ENCODE results near the gene SPATA12. TPM values are rescaled to one million over a fixed set of nuclear protein-coding genes. Genes with fewer than 3 reads are reported as not detected.

The SPATA12 gene
- total RNA-seq, 1 experiment from 2014 or later = 0.22 TPM

DNA sequence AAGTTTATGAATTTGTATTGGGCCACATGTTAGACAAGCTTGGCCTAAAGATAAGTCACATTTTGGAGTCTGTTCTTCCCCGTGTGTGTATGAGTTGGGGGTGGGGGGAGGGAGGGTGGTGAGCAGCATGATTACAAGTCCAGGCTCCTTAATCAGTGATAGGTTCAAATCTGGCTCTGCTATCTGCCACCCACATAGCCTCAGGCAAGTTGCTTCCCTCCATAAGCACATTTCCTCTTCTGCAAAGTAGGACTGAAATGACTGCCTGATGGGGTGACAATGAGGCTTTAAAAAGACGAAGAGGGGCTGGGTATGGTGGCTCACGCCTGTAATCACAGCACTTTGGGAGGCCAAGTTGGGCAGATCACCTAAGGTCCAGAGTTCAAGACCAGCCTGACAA is 1.1 kb upstream of the SPATA12 start:
- no peak overlapping the region for H3K14ac ChIP-seq (ENCODE audit: insufficient read depth, low read length)
- no peak overlapping the region for H3K23ac ChIP-seq (ENCODE audit: insufficient read length, low read depth, low read length)
- H3K27me3 ChIP-seq (ENCODE audit: insufficient read depth, low read length) = no peaks in the 10 kb centered on the region
- H3T11ph ChIP-seq (ENCODE audit: low read length) = no peak overlapping the region
- WGBS (ENCODE audit: extremely low coverage, insufficient read length, low lambda C conversion rate) = no CpG with 5 or more reads among the region's 3 CpGs
- TF ChIP-seq, protein P1, sequence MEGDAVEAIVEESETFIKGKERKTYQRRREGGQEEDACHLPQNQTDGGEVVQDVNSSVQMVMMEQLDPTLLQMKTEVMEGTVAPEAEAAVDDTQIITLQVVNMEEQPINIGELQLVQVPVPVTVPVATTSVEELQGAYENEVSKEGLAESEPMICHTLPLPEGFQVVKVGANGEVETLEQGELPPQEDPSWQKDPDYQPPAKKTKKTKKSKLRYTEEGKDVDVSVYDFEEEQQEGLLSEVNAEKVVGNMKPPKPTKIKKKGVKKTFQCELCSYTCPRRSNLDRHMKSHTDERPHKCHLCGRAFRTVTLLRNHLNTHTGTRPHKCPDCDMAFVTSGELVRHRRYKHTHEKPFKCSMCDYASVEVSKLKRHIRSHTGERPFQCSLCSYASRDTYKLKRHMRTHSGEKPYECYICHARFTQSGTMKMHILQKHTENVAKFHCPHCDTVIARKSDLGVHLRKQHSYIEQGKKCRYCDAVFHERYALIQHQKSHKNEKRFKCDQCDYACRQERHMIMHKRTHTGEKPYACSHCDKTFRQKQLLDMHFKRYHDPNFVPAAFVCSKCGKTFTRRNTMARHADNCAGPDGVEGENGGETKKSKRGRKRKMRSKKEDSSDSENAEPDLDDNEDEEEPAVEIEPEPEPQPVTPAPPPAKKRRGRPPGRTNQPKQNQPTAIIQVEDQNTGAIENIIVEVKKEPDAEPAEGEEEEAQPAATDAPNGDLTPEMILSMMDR (conservative IDR thresholded peaks at IDR 0.05) = no peak
- no peaks in the 10 kb centered on the region; the same call in 1 of the 2 replicates for H3K4me1 ChIP-seq (ENCODE audit: insufficient read depth, low read length)
- H3K79me2 ChIP-seq (ENCODE audit: insufficient read depth, low read length) = no peaks in the 10 kb centered on the region
- H3K79me1 ChIP-seq (ENCODE audit: insufficient read depth, low read depth, low read length, poor library complexity, severe bottlenecking) = no peaks in the 10 kb centered on the region
- no peak overlapping the region for H3K9ac ChIP-seq (ENCODE audit: extremely low read depth, insufficient read length, low read length)
- no peaks in the 10 kb centered on the region for H3K9me3 Mint-ChIP-seq
- H3K27ac Mint-ChIP-seq = no peak overlapping the region
- no peak overlapping the region for H4K5ac ChIP-seq (ENCODE audit: insufficient read length, low read depth, low read length)
- H2AK5ac ChIP-seq (ENCODE audit: insufficient read length, low read length) = no peak overlapping the region
- no peak overlapping the region for H3K56ac ChIP-seq (ENCODE audit: insufficient read length, low read depth, low read length)
- H3K4me3 Mint-ChIP-seq = no peak overlapping the region
- no peak overlapping the region for H4K91ac ChIP-seq (ENCODE audit: insufficient read length, low read depth, low read length)
- no peak overlapping the region for H3K4ac ChIP-seq (ENCODE audit: low read depth, low read length)
- DNase-seq = no peak
- H3K23me2 ChIP-seq (ENCODE audit: insufficient read length, low read depth, low read length, poor library complexity, severe bottlenecking) = no peaks in the 10 kb centered on the region
- no peak overlapping the region for H2AFZ ChIP-seq (ENCODE audit: low read length)
- no peaks in the 10 kb centered on the region; a peak in 1 of 7 replicates for H3K36me3 Mint-ChIP-seq (ENCODE audit: insufficient read depth in 1 of 3, low read depth in 3 of 3)
- no peaks in the 10 kb centered on the region for H3K9me3 ChIP-seq (ENCODE audit: control insufficient read depth, low read depth, low read length)
- H4K8ac ChIP-seq (replicated peaks; ENCODE audit: insufficient read length, low read depth, low read length) = no peak overlapping the region
- H4K20me1 ChIP-seq (ENCODE audit: control insufficient read depth, insufficient read depth, insufficient read length) = no peaks in the 10 kb centered on the region
- no peak overlapping the region for H2BK15ac ChIP-seq (ENCODE audit: low read depth, low read length)
- H3K4me1 Mint-ChIP-seq = peaks cover 31 to 33% of the 10 kb centered on the region in 2 experiments
- H3K4me2 ChIP-seq (ENCODE audit: insufficient read depth, insufficient read length, low read length) = no peak overlapping the region
- H3K18ac ChIP-seq (ENCODE audit: insufficient read length, low read depth, low read length) = no peak overlapping the region
- H2BK5ac ChIP-seq (ENCODE audit: insufficient read length, low read length) = no peak overlapping the region
- no peak overlapping the region for H2BK20ac ChIP-seq (ENCODE audit: low read depth, low read length, poor library complexity, severe bottlenecking)
- H3K27me3 Mint-ChIP-seq (ENCODE audit: low read depth) = no peaks in the 10 kb centered on the region
- no peak overlapping the region for H2BK12ac ChIP-seq (ENCODE audit: insufficient read length, low read depth, low read length)
- no peak overlapping the region for H3K27ac ChIP-seq (ENCODE audit: insufficient read length, low read depth, low read length)
- H2BK120ac ChIP-seq (ENCODE audit: low read depth, low read length, poor library complexity, severe bottlenecking) = no peak overlapping the region
